Upper lobe of left lung (tissue), 4 donors: ENCODE data around the gene SLC9A4.

Experiments used
- EP300 ChIP-seq, 4 donors: sonication (generic); formaldehyde crosslinking; IDR thresholded peaks; one replicate each; pipeline ENCODE4 v1.5.1; 2017; ENCODE audit warnings: antibody characterized with exemption in 4 of 4, control low read depth in 2 of 4
- TF ChIP-seq, protein P1 (sequence below), 6 experiments: fragments of 450-650 bp in 4 of 6; fragments of 200-600 bp in 2 of 6; sonication (generic) in 2 of 6; IDR thresholded peaks; one replicate each; pipeline ENCODE4 v1.5.1; 2016 to 2019; ENCODE audit warnings: antibody characterized with exemption in 6 of 6

DNA sequence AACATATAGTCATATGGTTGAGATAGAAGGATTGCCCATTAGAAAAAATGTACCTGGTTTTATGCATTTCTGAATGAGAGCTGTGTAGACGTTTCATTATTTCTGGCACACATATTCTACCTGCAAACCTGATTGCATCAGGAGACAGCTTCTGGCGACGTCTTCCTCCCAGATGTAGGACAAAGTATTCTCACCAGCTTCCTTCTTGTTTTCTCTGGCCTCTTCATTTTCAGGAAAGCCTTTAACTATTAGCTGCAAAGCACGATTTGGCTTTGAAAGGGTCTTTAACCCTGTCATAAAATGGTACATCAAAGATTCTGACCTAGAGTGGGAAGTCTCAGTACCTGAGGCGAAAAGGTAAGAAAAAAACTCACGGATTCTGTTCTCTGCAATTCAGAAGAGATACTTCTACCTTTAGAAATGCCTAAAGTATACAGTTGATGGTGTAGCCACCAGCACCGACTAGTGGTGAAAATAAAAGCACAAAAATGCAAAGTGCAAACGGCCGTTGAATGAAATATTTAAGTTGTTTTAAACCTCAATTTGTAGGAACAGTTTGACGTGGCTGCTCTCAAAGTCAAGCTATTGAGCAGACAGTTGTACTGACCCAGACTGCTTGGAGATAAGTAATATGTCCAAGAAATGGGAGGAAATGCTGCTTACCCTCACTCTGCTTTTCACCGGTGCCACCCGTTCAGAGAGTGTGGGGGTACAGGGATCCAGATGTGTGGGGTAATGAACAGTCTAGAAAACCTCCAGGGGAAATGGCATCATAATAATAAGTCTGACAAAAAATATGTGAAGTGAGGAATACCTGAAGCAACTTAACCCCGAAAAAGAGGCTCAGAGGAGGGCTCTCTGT, 29.8 kb upstream of the SLC9A4 start:
- TF ChIP-seq EP300 (IDR thresholded peaks at IDR 0.05), result peak in 1 of 4 donors; percentile 65
- TF ChIP-seq, protein P1, sequence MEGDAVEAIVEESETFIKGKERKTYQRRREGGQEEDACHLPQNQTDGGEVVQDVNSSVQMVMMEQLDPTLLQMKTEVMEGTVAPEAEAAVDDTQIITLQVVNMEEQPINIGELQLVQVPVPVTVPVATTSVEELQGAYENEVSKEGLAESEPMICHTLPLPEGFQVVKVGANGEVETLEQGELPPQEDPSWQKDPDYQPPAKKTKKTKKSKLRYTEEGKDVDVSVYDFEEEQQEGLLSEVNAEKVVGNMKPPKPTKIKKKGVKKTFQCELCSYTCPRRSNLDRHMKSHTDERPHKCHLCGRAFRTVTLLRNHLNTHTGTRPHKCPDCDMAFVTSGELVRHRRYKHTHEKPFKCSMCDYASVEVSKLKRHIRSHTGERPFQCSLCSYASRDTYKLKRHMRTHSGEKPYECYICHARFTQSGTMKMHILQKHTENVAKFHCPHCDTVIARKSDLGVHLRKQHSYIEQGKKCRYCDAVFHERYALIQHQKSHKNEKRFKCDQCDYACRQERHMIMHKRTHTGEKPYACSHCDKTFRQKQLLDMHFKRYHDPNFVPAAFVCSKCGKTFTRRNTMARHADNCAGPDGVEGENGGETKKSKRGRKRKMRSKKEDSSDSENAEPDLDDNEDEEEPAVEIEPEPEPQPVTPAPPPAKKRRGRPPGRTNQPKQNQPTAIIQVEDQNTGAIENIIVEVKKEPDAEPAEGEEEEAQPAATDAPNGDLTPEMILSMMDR (IDR thresholded peaks at IDR 0.05), result peak; percentile 65 to 82 (median 71)
